DND-41 (cell line): ENCODE results near the gene CHD6.

Experiments used
- ATAC-seq: fragments of 200-7000 bp; cut with Tn5 transposase; 3 replicates; pipeline ENCODE4 v1.9.1; 2021; ENCODE audit warnings: low read depth; ENCODE audit not compliant: insufficient read depth
- DNase-seq: peaks from one replicate; pipeline ENCODE4 v3.0.0-alpha.2; 2020
- H2AFZ ChIP-seq: 2 replicates; pipeline ENCODE4 v1.6.0; 2012; ENCODE audit warnings: low read depth, low read length
- H3K27ac ChIP-seq: 2 replicates; pipeline ENCODE4 v1.5.1; 2012; ENCODE audit warnings: low read length, inconsistent platforms
- H3K27me3 ChIP-seq: fragments of 200-600 bp; sonication (generic); 2 replicates; pipeline ENCODE4 v1.6.0; 2012; ENCODE audit warnings: low read length, mild to moderate bottlenecking, inconsistent platforms; ENCODE audit not compliant: insufficient read depth, poor library complexity
- H3K36me3 ChIP-seq: 2 replicates; pipeline ENCODE4 v1.5.1; 2012; ENCODE audit warnings: low read length, inconsistent platforms; ENCODE audit not compliant: insufficient read depth
- H3K4me1 ChIP-seq: 2 replicates; pipeline ENCODE4 v1.5.1; 2012; ENCODE audit warnings: mild to moderate bottlenecking, low read length; ENCODE audit not compliant: insufficient read depth
- H3K4me2 ChIP-seq: 2 replicates; pipeline ENCODE4 v1.6.0; 2012; ENCODE audit warnings: mild to moderate bottlenecking, moderate library complexity, low read length, inconsistent platforms; ENCODE audit not compliant: insufficient read depth
- H3K4me3 ChIP-seq, 2 experiments: fragments of 200-600 bp in 1 of 2; shearing (Covaris generic) in 1 of 2; 2 replicates each; pipeline ENCODE4 v1.5.1; 2012 to 2016; ENCODE audit warnings: inconsistent platforms in 2 of 2, low read length in 2 of 2, mild to moderate bottlenecking in 2 of 2, low read depth in 1 of 2, moderate library complexity in 1 of 2
- H3K79me2 ChIP-seq: 2 replicates; pipeline ENCODE4 v1.6.0; 2012; ENCODE audit warnings: low read length, inconsistent platforms; ENCODE audit not compliant: insufficient read depth
- H3K9ac ChIP-seq: 2 replicates; pipeline ENCODE4 v1.6.0; 2012; ENCODE audit warnings: low read depth, mild to moderate bottlenecking, inconsistent platforms, low read length, moderate library complexity
- H3K9me3 ChIP-seq: 2 replicates; pipeline ENCODE4 v1.5.1; 2012; ENCODE audit warnings: low read length, moderate library complexity, mild to moderate bottlenecking, inconsistent platforms; ENCODE audit not compliant: insufficient read depth, severe bottlenecking
- H4K20me1 ChIP-seq: 2 replicates; pipeline ENCODE4 v1.6.0; 2012; ENCODE audit warnings: low read length; ENCODE audit not compliant: insufficient read depth
- CTCF ChIP-seq: IDR thresholded peaks from 2 replicates; pipeline ENCODE4 v1.5.1; 2012; ENCODE audit warnings: borderline replicate concordance, low read length, moderate library complexity, mild to moderate bottlenecking; ENCODE audit not compliant: poor library complexity, severe bottlenecking; ENCODE audit errors: extremely low read depth
- EZH2 ChIP-seq: IDR thresholded peaks from 3 replicates; pipeline ENCODE4 v1.6.1; 2012; ENCODE audit warnings: borderline replicate concordance, low read depth, mild to moderate bottlenecking, moderate library complexity, low read length, inconsistent platforms; ENCODE audit not compliant: severe bottlenecking

CHD6 gene

DNA sequence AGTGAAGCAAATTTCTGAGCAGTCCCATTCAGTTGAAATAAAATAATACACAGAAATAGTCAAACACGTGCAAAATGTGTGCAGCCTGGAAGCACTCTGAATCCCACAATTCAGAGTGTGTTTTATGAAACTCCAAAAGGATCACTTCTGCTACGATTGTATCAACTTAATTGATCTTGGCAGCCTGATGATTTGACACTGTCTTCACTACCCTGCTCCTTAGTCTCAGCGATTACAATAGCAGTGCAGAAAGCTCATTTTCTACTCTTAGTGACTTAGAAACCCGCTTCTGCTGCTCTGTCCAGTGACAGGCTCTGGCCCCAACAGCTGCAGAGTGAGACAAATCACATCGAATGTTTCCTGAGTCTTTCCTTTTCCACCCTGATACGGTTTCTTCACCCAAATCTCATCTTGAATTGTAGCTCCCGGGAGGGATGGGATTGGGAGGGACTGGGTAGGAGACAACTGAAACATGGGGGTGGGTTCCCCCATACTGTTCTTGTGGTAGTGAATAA is 235.3 kb downstream of the CHD6 start:
- H3K27ac ChIP-seq, result no peak overlapping the region
- H2AFZ ChIP-seq, result no peak overlapping the region
- H3K27me3 ChIP-seq, result peaks cover 10% of the 10 kb centered on the region
- H3K9ac ChIP-seq, result no peak overlapping the region
- H3K9me3 ChIP-seq, result no peaks in the 10 kb centered on the region
- ATAC-seq (no peak), DNase-seq (no peak)
- H3K4me1 ChIP-seq, result no peaks in the 10 kb centered on the region
- no peak for TF ChIP-seq EZH2
- TF ChIP-seq CTCF, result no peak
- H3K79me2 ChIP-seq, result no peaks in the 10 kb centered on the region
- H3K36me3 ChIP-seq, result no peaks in the 10 kb centered on the region
- H3K4me3 ChIP-seq, result no peak overlapping the region
- H4K20me1 ChIP-seq, result no peaks in the 10 kb centered on the region
- H3K4me2 ChIP-seq, result no peak overlapping the region

GRCh38 chr20:41380551-41381193 is 237.5 kb downstream of the CHD6 start:
- ATAC-seq (no peak), DNase-seq (no peak)
- H2AFZ ChIP-seq, result no peak overlapping the region
- TF ChIP-seq EZH2 (no peak), CTCF (no peak)
- peaks cover 22% of the 10 kb centered on the region for H3K27me3 ChIP-seq
- no peak overlapping the region for H3K9ac ChIP-seq
- no peak overlapping the region for H3K4me3 ChIP-seq
- no peaks in the 10 kb centered on the region for H3K36me3 ChIP-seq
- H3K9me3 ChIP-seq, result no peaks in the 10 kb centered on the region
- H4K20me1 ChIP-seq, result no peaks in the 10 kb centered on the region
- no peaks in the 10 kb centered on the region for H3K79me2 ChIP-seq
- no peak overlapping the region for H3K27ac ChIP-seq
- H3K4me1 ChIP-seq, result no peaks in the 10 kb centered on the region
- no peak overlapping the region for H3K4me2 ChIP-seq

DNA sequence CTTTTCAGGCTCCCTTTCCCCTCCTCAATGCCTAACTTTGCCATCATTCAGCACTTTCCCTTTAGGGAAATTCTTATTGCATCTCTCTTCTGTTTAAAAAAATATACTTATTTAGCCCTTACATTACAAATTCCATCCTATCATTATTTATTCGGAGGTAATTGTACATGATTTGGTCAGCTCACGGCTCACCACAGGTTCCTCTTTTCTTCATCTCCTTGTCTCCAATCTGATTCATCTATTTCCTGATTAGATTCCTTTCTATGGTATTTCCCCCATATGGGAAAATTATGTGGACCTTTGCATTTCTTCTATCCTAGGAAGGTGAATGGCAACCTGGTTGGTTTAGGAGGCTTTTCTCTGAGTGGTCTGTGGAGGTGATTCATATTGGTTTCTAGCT is 238.6 kb downstream of the CHD6 start:
- no peaks in the 10 kb centered on the region for H3K36me3 ChIP-seq
- no peaks in the 10 kb centered on the region for H3K79me2 ChIP-seq
- no peak overlapping the region for H3K4me3 ChIP-seq
- no peak overlapping the region for H3K9ac ChIP-seq
- TF ChIP-seq EZH2 (no peak), CTCF (no peak)
- no peak overlapping the region for H3K4me2 ChIP-seq
- H2AFZ ChIP-seq, result no peak overlapping the region
- no peaks in the 10 kb centered on the region for H4K20me1 ChIP-seq
- H3K9me3 ChIP-seq, result no peaks in the 10 kb centered on the region
- DNase-seq, result no peak
- peaks cover 22% of the 10 kb centered on the region for H3K27me3 ChIP-seq
- H3K4me1 ChIP-seq, result no peaks in the 10 kb centered on the region
- ATAC-seq, result no peak
- no peak overlapping the region for H3K27ac ChIP-seq

DNA sequence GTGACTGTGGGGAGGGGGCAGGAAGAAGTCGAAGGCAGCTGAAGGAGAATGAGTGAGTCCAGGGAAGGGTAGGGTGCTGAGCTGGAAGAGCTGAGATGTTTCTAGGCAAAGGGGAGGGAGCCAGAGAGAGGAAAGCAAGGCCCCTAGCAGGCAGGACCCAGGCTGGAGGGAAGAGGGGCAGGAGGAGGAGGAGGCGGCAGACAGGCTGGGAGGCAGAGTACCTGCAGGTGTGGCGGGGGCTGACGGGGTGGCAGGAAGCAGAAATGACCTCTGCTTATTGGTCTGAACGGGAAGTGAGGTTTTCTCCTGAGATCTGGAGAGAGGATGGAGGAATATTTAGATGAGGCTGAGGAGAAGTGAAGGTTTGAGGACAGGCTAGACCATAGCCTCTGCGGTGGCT is 240.9 kb downstream of the CHD6 start:
- Histone ChIP-seq H3K4me3 (no peak overlapping the region), H3K9ac (no peak overlapping the region), H3K79me2 (no peaks in the 10 kb centered on the region), H3K9me3 (no peaks in the 10 kb centered on the region), H3K27me3 (peaks cover 22% of the 10 kb centered on the region), H2AFZ (no peak overlapping the region), H4K20me1 (no peaks in the 10 kb centered on the region), H3K4me2 (no peak overlapping the region), H3K27ac (no peak overlapping the region), H3K36me3 (no peaks in the 10 kb centered on the region), H3K4me1 (no peaks in the 10 kb centered on the region)
- ATAC-seq (no peak), DNase-seq (no peak)
- TF ChIP-seq EZH2, result no peak
- no peak for TF ChIP-seq CTCF
